GM19397 (cell line): ENCODE data around the gene NOX1.
A peak's percentile ranks its signal among the peaks of the same experiment; 100 is the strongest.

Experiments used
- ATAC-seq: cut with Tn5 transposase; IDR thresholded peaks from one replicate; pipeline ENCODE4 v1.9.1; 2021; ENCODE audit warnings: mild to moderate bottlenecking, moderate library complexity; ENCODE audit not compliant: unreplicated experiment

The NOX1 gene

DNA sequence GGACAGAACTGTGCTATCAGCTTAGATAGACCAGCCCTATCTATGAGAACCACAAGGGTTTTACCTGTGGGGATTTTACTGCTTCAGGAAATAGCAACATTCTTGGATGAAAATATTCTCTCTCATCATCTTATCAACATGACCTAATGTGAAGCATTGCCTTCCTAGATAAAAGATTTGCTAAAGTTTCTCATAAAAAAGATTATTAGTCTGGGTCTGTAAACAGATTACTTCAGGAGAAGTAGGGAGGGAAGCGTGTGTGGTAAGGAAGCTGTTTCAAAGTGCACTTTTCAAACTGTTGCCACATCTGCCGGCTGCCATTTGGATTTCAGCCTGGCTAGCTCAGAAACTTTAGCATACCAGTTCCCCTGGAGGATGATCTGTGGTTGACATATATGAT, at the start of gene NOX1:
NOX1 (minus strand) TSS at position 35 of the 400 bp plus-strand sequence. CDS start 220 bp downstream, outside the sequence.
- no peak for ATAC-seq

DNA sequence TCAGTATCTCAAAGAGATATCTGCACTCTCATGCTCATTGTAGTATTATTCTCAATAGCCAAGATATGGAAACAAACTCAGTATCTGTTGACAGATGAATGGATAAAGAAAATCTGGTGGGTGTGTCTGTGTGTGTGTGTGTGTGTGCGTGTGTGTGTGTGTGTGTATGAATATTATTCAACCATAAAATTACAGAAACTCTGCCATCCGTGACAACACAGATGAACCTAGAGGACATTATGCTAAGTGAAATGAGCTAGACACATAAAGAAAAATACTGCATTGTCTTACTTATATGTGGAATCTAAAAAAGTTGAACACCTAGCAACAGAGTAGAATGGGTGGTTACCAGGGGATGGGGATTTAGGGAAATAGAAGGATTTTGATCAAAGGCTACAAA, 41.4 kb upstream of the NOX1 start:
- no peak for ATAC-seq

DNA sequence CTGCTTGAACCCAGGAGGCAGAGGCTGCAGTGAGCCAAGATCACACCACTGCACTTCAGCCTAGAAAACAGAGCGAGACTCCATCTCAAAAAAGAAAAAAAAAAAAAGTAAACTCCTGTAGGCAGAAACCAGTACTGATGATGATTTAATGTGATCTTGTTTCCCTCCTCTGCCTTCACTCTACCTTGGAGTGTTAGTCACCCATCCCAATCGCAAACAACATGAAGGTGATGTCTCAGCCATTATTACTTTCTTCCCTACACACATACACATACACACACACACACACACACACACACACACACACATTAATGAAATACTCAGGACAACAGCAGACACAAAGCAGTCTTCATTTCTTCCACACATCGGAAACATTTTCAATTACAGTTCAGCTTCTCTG, 39.0 kb upstream of the NOX1 start:
- ATAC-seq = no peak

DNA sequence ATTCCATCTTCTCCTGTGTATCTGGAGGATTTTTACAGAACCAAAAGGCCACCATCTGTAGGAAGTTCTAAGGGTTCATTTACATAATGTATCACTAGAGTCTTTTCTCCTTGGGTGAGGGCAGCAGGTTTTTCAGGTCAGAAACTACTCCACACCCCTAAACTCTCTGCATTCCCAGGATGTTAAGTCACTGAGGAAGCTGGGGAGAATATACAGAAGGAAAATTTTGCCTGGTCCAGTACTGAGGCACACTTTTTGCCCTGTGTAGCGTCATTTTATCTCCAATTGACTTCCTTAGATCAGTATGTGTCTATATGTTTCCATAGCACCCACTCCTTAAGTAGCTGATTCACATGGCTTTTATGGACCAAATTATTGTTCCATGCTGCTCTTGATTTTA, 37.6 kb upstream of the NOX1 start:
- ATAC-seq = no peak

DNA sequence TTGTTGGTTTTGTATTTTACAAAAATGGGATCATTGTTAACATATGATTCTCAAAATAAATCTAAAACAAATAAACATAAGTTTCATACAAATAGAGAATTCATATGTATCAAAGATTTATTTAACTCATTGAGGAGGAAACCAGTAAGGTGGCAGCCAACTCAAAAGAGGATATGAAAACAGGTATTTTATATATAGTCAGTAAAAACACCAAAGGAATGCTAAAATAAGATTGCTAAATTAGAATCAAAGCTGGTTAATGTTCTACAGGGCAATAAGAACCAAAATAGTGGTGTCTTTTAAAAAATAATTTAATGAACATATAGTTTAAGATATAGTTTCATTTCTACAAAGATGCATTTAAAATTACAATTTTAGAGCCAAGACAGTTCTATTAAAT, 31.5 kb upstream of the NOX1 start:
- no peak for ATAC-seq

DNA sequence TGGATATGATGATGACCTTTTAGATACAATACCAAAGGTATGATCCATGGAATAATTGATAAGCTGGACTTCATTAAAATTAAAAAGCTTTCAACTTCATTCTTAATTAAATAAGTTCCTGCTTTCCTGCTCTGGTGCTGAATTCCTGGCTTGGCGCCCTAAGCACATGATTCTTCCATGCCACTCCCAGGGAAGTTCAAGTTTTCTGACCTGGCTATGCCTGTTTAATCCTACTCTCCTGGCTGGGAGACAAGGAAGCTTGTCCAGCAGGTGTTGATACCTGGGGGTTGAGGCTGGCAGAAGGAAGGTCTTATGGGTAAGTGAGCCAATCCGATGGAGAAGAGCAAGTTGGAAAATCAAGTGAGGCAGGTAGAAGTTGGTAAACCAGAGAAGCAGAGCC, 30.3 kb upstream of the NOX1 start:
- no peak for ATAC-seq

DNA sequence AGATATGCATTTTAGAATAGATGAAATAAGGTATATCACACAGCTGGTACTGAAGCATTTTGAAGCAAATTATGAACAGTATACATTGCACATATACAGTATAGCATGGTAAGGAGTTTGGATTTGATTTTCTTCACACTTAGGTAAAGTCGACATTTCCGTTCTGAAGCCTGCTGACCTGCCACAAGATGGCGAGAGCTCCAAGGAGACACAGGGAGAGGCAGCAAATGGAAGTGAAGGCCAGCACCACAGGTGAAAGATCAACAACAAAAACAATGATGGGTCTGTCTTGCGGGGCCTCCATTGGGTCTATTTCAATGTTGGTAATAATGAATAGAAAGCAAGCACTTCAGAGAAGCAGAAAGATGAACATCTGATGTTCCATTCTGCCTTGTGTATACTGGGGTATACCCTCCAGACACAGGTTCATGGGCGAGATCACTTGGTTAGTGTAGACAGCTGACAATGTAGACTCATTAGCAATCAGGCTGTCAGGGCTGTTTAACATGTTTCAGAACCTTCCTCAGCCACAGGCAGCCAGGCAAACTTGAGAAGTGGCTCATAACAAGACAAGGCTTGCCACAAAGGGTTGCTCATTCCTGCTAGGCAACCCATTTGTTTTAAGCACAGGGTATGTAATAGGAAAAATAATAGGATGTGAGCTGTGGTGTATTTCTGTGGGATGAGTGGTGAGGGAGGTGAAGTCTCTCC, 21.4 kb upstream of the NOX1 start:
- no peak for ATAC-seq

DNA sequence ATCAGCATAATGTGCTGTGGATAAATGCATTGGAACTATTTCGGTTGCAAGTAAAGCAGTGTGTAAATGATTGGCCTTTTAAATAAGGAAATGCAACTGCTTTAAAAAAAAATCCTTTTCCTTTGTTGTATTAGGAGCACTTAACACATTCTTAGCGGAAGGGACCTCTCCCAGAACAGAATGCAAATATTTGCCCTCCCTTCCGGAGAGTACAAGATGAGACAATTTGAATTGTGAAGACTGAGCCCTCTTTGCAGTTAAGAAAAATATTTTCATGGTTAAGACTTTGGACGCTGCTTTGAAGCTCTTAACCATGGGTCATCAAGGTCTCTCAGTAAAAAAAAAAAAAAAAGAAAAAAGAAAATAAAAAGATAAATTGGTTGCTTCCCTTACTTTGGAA, 9.5 kb upstream of the NOX1 start:
- no peak for ATAC-seq

DNA sequence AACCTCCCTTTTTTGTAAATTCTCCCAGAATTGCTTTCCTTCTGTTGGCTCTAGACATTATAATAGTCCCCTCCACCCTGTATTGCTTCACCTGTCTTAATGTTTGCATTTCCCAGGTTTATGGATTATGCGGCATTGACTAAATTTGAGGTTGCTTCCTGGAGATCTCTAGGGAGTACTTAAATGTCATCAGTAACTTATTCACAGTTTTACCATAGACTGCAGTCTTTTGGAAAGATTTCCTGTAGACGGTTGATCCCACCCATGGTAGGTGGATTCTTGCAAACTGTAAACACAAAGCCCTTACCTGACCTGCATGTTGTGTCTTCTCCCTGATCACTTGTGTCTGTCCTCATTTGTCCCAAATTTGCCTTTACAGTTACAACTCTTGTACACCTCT, 6.2 kb upstream of the NOX1 start:
- no peak for ATAC-seq

DNA sequence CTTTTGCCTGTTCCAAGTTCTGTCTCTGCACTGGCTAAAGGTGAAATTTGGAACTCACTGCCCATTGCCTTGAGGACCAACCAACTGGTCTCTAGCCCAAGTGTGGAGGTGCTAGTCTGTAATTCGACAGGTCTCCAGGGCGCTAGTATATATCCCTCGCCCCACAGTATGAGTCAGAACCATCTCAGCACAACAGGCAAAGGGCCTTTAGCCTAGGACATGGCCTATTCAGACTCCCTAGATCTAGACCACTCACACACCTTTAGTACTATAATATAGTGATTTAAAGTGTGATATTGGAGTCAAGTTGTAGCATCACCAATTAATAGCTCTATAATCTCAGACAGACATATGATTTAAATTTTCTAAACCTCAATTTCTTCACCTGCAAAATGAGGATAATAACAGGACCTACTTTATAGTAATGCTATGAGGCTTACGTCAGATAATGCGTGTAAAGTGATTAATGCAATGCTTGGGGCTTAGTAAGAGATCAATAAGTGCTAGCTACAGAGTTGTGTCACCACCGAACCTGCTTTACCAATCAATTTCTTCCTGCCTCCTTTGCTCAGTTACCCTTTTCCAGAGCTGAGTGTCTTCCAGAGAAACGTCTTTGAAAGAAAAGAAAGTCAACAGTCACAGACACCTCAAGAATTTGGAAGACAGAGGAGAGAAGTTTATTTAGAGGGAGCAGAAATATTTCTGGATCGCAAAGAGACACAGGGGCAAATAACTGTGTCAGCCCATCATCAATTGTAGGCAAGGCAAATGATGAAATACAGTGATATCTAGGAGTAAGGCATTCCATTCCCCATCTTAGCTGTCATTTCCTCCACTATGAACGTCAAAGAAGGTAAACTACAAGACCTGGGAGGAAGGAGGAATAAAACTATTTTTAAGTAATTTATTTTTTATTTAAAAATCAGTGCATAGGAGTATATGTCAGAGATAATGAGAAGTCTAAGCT, 2.3 kb downstream of the NOX1 start:
- ATAC-seq = no peak

DNA sequence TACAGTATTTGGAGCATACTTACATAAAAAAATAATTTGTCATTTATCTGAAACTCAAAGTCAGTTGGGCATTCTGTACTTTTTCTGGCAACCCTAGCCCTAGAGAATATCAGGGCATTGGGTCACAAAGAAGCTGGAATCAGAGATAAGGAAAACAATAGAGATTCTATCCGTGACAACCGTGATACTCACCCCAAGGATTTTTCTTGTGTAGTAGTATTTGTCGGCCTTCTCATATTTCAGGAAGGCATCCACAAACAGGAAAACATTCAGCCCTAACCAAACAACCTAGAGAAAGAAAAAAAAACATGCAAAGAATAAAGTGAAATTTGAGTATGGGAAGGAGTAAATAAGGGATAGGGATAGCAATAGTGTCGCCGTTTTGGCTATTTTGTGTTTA, 3.6 kb downstream of the NOX1 start:
- no peak for ATAC-seq

DNA sequence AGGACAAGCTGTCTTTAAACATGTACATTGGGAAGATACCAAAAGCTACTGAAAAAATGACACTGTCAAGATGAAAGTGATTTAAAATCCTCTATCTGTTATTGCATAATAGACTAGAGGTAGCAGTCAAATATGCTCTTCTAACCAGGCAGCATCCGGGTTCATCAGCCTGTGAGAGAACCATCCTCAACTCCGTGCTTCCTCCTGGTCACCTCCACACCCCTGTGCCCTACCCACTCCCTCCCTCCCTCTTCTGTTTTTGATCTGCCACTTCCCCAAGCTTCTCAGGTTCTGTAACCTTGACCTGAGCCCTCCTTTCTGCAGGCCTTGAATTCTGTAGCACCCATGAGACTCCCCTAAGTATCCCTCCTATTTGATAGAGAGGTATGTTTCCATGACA, 5.9 kb downstream of the NOX1 start:
- no peak for ATAC-seq

DNA sequence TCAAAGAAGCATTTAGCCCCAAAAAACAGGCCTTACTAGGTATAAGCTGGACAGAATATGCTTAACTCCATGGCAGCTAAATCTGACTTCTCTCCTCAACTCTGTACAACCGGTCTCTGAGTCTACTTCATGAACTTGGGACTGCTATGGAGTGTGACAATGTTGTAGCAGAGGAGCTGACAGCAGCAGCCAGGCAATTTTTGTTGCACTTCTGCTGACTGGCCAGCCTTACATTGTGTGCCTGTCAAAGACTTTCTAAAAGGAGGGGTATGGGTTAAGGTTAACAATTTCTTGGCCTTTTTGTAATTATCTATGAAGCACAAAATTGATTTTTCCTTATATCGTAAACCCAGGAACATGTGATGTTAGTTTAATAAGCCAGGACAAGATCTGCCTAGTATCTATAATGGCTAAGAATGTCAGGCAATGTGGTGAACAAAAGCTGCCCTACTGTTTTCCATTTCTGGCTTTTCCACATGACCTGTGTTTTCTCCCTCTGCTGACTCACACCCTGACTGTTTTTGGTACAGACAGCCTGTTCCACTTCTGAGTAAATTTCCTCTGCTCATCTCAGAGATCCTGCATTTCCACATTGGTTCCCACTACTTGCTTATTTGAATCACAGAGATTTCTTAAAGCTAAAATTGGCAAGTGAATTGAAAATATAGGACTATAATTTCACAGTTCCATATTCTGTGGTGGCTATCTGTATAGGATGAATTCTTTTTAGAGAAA, 9.3 kb downstream of the NOX1 start:
- no peak for ATAC-seq

DNA sequence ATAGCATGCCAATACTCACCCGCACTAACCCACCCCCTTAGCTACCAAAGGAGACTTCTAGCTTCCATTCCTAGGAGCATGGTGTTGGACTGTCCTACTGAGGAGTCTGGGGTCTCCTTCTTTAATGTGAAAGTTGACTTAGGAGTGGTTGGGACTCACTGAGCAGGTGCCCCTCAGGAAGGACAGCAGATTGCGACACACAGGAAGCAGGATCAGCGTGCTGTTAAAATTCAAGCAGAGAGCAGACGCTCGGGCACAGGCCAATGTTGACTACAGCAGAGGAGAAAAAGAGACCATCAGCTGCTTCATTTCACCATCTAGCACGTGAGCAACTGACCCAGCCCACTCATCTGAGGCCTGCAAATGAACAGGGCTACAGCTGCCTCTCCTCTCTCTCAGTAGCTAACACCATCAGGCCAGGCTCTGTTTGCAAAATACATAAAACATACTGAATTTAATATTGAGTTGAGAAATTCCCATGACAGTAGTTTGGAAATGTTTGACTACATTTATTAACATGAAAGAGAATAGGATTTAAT, 10.8 kb downstream of the NOX1 start:
- no peak for ATAC-seq

DNA sequence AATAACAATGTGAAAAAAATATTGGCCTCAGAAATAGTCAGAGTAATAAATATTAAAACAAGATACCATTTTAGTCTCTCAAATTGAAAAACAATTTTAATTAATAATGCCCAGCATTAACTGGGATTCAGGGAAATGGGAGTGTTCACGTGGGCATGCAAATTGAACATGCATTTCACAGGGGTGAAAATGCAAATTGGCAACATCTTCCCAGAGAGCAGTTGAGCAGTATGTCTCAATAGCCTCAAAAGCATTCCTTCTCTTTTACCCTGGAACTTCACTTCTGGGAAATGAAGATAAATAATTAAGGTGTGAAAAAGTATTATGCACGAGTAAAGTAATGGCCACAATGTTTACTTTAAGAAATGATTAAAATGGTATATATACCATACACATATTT, 21.3 kb downstream of the NOX1 start:
- ATAC-seq = no peak

DNA sequence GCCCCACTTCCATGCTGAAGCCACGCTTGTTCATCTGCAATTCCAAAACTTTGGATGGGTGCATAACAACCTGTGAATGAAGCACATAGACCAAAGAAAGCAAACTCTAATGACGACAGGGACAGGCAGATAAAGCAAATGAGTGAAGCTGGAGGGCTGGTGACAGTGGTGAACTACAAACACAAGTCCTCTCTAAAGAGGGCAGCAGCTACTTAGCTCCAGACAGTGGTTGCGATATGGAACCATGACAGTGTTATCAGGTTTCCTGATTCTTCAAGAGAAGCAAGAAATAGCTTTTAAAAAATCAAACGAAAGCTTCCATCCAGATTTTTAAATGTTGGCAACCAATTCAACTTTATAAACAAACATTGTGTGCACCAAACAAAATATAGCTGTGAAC, 23.8 kb downstream of the NOX1 start:
- ATAC-seq = no peak

DNA sequence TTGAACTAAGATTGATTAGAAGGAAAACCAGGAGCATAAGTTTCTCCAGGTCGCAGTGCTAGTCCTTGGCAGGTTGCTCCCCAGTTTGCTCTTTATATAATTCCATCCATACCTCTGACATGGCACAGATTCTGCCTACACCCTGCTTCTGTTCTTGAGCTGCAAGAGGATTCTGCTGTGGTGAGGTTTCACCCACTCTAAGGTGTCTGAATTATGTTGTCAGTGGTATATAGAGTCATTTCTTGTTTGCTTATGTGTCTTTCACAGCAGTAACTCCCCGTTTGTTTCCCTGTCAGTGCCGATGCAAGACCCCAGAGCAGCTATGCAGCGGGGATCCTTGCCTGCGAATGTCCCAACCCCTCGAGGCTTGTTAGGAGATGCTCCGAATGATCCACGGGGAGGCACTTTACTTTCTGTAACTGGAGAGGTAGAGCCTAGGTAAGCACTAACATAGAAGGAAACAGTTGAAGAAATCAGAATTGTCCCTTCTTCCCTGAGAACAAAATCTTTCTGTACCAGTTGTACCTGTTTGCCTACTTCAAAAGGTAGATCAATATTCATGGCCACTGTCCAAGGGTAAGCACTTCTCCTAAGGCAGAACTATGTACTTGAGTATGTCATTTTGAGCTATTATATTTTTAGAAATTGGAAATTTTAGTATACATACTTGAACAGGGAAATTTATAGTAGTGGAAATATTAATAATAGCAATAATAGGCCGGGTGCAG, 42.8 kb downstream of the NOX1 start:
- ATAC-seq = no peak

DNA sequence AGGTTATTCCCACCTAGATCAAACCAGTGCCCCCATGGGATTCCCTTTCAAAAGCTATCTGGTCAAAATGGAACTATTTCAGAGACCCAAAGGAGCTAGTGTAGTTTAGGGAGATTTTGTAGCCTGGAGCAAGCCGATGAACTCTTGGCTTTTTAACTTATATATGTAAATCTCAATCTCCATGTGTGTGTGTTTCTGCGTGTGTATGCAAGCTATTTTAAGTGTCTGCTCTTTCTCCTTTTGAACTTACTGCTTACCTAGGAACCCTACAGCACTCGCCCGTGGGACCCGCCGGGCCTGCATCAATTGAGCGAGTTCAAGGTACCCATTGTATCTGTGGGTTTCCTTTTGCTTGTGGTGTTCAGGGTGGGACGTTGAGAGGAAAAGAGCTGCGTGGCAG, 43.6 kb downstream of the NOX1 start:
- peak; percentile 44 for ATAC-seq

DNA sequence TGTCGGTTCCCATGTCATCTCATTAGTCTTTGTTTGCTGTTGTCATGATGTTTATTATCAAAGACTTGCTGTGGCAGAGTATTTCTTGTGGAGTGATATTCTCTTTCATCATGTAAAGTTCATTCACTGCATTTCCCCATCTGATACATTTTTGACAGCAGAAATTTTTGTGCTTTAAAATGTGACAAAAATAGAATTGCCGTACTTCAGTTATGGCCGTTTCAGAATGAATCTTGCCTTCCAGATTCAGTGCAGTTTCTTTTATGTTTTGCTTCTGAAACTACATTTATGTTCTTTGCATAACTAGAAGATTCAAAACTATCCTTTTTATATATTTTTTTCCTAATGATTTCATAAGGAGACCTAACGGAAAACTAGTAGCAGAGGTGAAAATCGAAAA, 44.0 kb downstream of the NOX1 start:
- ATAC-seq = peak; percentile 19

DNA sequence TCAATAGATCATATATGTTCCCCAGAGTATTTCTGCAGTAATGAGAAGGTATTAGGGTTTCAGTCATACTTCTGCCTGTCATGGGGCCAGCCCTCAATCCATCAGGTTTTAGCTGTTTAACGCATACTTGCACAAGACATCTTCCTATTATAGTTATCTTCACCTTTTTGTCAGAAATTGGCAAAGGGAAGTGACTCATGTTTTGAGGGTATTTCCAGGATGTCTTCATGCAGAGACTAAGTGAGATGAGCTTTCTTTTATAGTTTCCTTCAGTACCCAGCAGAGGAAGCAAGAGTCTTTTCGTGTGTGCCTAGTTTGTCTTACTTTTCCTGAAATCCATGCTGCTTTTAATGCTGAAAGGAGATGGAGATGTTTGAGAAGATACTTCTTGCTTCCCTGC, 44.4 kb downstream of the NOX1 start:
- peak; percentile 60 for ATAC-seq
